ENCODE measurements around the gene SERINC4. TPM values are rescaled to one million over a fixed set of nuclear protein-coding genes. Genes with fewer than 3 reads are reported as not detected.
"Not testable (repeated sequence)": the region's sequence is repeated elsewhere in the genome, so short reads cannot be mapped to it uniquely, and the experiment has no call there.

The SERINC4 gene
- total and polyA plus RNA-seq, 8 donors: 0.37 to 0.55 TPM; not detected in 6

- peak; percentile 95 to 99 for DNase-seq
- Histone ChIP-seq H3K9me3 (no peaks in the 10 kb centered on the region), H3K4me3 (peak within 1 kb of the TSS; percentile 53 to 79 (median 75)), H3K36me3 (peaks cover 0 to 11% (median 3%) of the 10 kb centered on the region in 4 donors), H3K27me3 (no peaks in the 10 kb centered on the region), H3K27ac (peak within 1 kb of the TSS; percentile 89 to 96 (median 95)), H3K4me1 (peaks cover 34 to 75% (median 50%) of the 10 kb centered on the region in 4 donors)
- TF ChIP-seq, protein P1, sequence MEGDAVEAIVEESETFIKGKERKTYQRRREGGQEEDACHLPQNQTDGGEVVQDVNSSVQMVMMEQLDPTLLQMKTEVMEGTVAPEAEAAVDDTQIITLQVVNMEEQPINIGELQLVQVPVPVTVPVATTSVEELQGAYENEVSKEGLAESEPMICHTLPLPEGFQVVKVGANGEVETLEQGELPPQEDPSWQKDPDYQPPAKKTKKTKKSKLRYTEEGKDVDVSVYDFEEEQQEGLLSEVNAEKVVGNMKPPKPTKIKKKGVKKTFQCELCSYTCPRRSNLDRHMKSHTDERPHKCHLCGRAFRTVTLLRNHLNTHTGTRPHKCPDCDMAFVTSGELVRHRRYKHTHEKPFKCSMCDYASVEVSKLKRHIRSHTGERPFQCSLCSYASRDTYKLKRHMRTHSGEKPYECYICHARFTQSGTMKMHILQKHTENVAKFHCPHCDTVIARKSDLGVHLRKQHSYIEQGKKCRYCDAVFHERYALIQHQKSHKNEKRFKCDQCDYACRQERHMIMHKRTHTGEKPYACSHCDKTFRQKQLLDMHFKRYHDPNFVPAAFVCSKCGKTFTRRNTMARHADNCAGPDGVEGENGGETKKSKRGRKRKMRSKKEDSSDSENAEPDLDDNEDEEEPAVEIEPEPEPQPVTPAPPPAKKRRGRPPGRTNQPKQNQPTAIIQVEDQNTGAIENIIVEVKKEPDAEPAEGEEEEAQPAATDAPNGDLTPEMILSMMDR (IDR thresholded peaks at IDR 0.05): no peak
- TF ChIP-seq EP300 (IDR thresholded peaks at IDR 0.05) (no peak), POLR2AphosphoS5 (IDR thresholded peaks at IDR 0.05) (peak; percentile 97 to 99 (median 98)), POLR2A (IDR thresholded peaks at IDR 0.05) (peak in 2 of 4 donors; percentile 76 to 83)
- WGBS, 5 donors: 7 to 9% (median 8%) methylated on average over 46 of the region's 46 CpGs
- intact Hi-C loops (cut with DNase I; ENCODE audit: low total_unique reads): no loop called here
Observed at GRCh38 chr15:43824302-43825246, 24.6 kb upstream of the SERINC4 start, which contains the start of gene MFAP1. Gene MFAP1, minus strand, starts transcription at chr15:43824690. Its CDS starts 121 bp downstream, at chr15:43824569.

GRCh38 chr15:43821505-43821904, 21.5 kb upstream of the SERINC4 start:
- 23 to 38% (median 28%) methylated on average over 3 of the region's 3 CpGs for WGBS, 5 donors
- no peaks in the 10 kb centered on the region for H3K9me3 ChIP-seq
- peaks cover 7 to 23% (median 22%) of the 10 kb centered on the region in 4 donors for H3K36me3 ChIP-seq
- TF ChIP-seq EP300 (IDR thresholded peaks at IDR 0.05) (no peak), POLR2AphosphoS5 (IDR thresholded peaks at IDR 0.05) (no peak), POLR2A (IDR thresholded peaks at IDR 0.05) (no peak)
- TF ChIP-seq, protein P1 (IDR thresholded peaks at IDR 0.05): no peak
- H3K4me1 ChIP-seq: peaks cover 26 to 62% (median 46%) of the 10 kb centered on the region in 4 donors
- H3K27me3 ChIP-seq: no peaks in the 10 kb centered on the region
- no peak overlapping the region for H3K4me3 ChIP-seq
- no peak for DNase-seq
- intact Hi-C loops (cut with DNase I; ENCODE audit: low total_unique reads): no loop called here
- H3K27ac ChIP-seq: no peak overlapping the region

- intact Hi-C loops (cut with DNase I; ENCODE audit: low total_unique reads): not testable (repeated sequence)
- 94 to 98% (median 95%) methylated on average over 5 of the region's 5 CpGs for WGBS, 5 donors
Observed at GRCh38 chr15:43815064-43815463, 15.0 kb upstream of the SERINC4 start.

DNA sequence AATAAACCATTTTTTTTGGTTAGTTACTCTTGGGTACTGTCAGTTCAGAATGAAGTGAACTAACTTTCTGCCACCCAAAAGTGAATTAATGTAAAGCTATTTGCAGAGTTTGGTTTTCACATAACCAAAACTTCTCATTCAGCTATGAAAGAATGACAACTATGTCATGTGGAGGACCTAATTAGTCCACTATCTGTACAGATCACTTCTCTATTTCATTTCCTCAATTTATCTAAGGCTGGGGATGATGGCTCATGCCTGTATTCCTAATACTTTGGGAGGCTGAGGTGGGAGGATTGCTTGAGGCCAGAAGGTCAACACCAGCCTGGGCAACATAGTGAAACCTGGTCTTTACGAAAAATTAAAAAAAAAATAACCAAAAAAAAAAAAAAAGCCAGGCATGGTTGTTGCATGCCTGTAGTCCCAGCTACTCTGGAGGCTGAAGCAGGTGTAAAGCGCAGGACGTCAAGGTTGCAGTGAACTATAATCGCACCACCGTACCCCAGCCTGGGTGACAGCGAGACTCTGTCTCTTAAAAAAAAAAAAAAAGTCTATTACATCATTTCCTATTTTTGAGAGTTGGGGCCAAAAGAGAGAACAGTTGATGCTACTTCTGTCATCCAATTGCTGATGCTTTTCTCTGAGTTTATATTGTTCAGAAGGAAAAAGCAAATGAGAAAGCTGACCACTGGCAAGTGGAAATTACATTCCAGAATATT, 9.1 kb upstream of the SERINC4 start:
- Histone ChIP-seq H3K27me3 (no peaks in the 10 kb centered on the region), H3K4me3 (no peak overlapping the region), H3K27ac (no peak overlapping the region), H3K36me3 (peaks cover 88 to 100% (median 100%) of the 10 kb centered on the region in 4 donors), H3K4me1 (peaks cover 0 to 22% (median 3%) of the 10 kb centered on the region in 4 donors), H3K9me3 (no peaks in the 10 kb centered on the region)
- WGBS, 5 donors: 80 to 94% (median 91%) methylated on average over 6 of the region's 6 CpGs
- DNase-seq: no peak
- intact Hi-C loops (cut with DNase I; ENCODE audit: low total_unique reads): no loop called here
- TF ChIP-seq, protein P1 (IDR thresholded peaks at IDR 0.05): no peak
- no peak for TF ChIP-seq EP300 (IDR thresholded peaks at IDR 0.05)
- no peak for TF ChIP-seq POLR2AphosphoS5 (IDR thresholded peaks at IDR 0.05)
- no peak for TF ChIP-seq POLR2A (IDR thresholded peaks at IDR 0.05)

More at GRCh38 chr15:43815064-43815463, 15.0 kb upstream of the SERINC4 start:
- H3K9me3 ChIP-seq, DNase-seq, H3K4me3 ChIP-seq, H3K27me3 ChIP-seq, H3K27ac ChIP-seq: not testable (repeated sequence)
- H3K4me1 ChIP-seq: peaks cover 0 to 14% (median 6%) of the 10 kb centered on the region in 4 donors
- peaks cover 59 to 88% (median 81%) of the 10 kb centered on the region in 4 donors for H3K36me3 ChIP-seq

Measured in stomach (tissue), 9 donors.